MM.1S (cell line): ENCODE measurements around the gene LRRTM1.

Source experiments
- CTCF ChIP-seq: fragments of 300-600 bp; sonication (generic); IDR thresholded peaks from 2 replicates; pipeline ENCODE4 v1.5.1; 2016; ENCODE audit warnings: antibody characterized with exemption, low read length, mixed read lengths
- EZH2 ChIP-seq: fragments of 300-600 bp; sonication (generic); optimal IDR thresholded peaks from 2 replicates; pipeline ENCODE3; 2017; ENCODE audit warnings: low read depth, mild to moderate bottlenecking, antibody characterized with exemption, low read length, mixed read lengths

- no peak for TF ChIP-seq EZH2
- TF ChIP-seq CTCF = no peak
Measured at GRCh38 chr2:80256782-80257167, 47.8 kb downstream of the LRRTM1 start.
